ENCODE results near the gene ZCWPW2. TPM values are rescaled to one million over a fixed set of nuclear protein-coding genes. Genes with fewer than 3 reads are reported as not detected.

ZCWPW2 gene
- total and polyA plus RNA-seq, 9 of the 15 experiments (the other 6 are each of a cell fraction or from before 2014, with no cell fraction given): 0.10 to 0.77 (median 0.44) TPM

DNA sequence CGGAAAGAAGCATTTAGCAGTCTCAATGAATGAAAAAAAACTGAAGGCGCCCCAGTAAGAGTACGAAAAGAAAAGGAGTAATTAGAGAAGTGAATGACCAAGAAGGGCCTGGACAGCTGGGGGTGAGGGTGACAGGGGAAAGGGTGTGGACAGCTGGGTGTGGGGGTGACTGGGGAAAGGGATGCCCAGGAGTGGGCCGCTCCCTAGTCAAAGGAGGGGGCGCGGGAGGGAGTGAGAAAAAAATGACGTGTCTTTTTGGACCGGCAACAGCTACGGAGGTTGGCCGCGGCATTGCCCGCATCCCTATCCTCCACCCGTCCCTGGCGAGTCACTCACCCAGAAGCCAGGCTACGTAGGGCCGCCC, 274 bp upstream of the ZCWPW2 start (continued):
- TF ChIP-seq, protein P1, sequence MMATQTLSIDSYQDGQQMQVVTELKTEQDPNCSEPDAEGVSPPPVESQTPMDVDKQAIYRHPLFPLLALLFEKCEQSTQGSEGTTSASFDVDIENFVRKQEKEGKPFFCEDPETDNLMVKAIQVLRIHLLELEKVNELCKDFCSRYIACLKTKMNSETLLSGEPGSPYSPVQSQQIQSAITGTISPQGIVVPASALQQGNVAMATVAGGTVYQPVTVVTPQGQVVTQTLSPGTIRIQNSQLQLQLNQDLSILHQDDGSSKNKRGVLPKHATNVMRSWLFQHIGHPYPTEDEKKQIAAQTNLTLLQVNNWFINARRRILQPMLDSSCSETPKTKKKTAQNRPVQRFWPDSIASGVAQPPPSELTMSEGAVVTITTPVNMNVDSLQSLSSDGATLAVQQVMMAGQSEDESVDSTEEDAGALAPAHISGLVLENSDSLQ (IDR thresholded peaks at IDR 0.05): peak; percentile 83
- TF ChIP-seq, protein P2, sequence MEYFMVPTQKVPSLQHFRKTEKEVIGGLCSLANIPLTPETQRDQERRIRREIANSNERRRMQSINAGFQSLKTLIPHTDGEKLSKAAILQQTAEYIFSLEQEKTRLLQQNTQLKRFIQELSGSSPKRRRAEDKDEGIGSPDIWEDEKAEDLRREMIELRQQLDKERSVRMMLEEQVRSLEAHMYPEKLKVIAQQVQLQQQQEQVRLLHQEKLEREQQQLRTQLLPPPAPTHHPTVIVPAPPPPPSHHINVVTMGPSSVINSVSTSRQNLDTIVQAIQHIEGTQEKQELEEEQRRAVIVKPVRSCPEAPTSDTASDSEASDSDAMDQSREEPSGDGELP (CRISPR knock-in tag; IDR thresholded peaks at IDR 0.05; ENCODE audit: borderline replicate concordance): peak; percentile 64; the same call in 1 of the 2 replicates
- TF ChIP-seq CHD1 (IDR thresholded peaks at IDR 0.05; ENCODE audit: low read length): peak; percentile 59
- TF ChIP-seq ARID1B (IDR thresholded peaks at IDR 0.05): 0 out of 2 replicates have a peak, but pooled peaks have one; percentile 7
- 0 out of 2 replicates have a peak, but pooled peaks have one; percentile 11 for TF ChIP-seq MTA3 (IDR thresholded peaks at IDR 0.05; ENCODE audit: borderline replicate concordance)
- TF ChIP-seq, protein P3, sequence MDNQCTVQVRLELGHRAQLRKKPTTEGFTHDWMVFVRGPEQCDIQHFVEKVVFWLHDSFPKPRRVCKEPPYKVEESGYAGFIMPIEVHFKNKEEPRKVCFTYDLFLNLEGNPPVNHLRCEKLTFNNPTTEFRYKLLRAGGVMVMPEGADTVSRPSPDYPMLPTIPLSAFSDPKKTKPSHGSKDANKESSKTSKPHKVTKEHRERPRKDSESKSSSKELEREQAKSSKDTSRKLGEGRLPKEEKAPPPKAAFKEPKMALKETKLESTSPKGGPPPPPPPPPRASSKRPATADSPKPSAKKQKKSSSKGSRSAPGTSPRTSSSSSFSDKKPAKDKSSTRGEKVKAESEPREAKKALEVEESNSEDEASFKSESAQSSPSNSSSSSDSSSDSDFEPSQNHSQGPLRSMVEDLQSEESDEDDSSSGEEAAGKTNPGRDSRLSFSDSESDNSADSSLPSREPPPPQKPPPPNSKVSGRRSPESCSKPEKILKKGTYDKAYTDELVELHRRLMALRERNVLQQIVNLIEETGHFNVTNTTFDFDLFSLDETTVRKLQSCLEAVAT (IDR thresholded peaks at IDR 0.05): 0 out of 4 replicates have a peak, but pooled peaks of 1 of the 2 experiments have one; percentile 14
- TF ChIP-seq MECOM (CRISPR knock-in tag; IDR thresholded peaks at IDR 0.05): no peak
- TF ChIP-seq KAT2B (IDR thresholded peaks at IDR 0.05; ENCODE audit: low read depth, low read length): no peak
- TF ChIP-seq EGR1 (conservative IDR thresholded peaks at IDR 0.05): peak; percentile 67
- no peak for TF ChIP-seq U2AF2 (optimal IDR thresholded peaks at IDR 0.05; ENCODE audit: low read depth, low read length)
- TF ChIP-seq, protein P4, sequence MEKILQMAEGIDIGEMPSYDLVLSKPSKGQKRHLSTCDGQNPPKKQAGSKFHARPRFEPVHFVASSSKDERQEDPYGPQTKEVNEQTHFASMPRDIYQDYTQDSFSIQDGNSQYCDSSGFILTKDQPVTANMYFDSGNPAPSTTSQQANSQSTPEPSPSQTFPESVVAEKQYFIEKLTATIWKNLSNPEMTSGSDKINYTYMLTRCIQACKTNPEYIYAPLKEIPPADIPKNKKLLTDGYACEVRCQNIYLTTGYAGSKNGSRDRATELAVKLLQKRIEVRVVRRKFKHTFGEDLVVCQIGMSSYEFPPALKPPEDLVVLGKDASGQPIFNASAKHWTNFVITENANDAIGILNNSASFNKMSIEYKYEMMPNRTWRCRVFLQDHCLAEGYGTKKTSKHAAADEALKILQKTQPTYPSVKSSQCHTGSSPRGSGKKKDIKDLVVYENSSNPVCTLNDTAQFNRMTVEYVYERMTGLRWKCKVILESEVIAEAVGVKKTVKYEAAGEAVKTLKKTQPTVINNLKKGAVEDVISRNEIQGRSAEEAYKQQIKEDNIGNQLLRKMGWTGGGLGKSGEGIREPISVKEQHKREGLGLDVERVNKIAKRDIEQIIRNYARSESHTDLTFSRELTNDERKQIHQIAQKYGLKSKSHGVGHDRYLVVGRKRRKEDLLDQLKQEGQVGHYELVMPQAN (IDR thresholded peaks at IDR 0.05; ENCODE audit: borderline replicate concordance): peak; percentile 25; the same call in 1 of the 2 replicates
- TF ChIP-seq, protein P5, sequence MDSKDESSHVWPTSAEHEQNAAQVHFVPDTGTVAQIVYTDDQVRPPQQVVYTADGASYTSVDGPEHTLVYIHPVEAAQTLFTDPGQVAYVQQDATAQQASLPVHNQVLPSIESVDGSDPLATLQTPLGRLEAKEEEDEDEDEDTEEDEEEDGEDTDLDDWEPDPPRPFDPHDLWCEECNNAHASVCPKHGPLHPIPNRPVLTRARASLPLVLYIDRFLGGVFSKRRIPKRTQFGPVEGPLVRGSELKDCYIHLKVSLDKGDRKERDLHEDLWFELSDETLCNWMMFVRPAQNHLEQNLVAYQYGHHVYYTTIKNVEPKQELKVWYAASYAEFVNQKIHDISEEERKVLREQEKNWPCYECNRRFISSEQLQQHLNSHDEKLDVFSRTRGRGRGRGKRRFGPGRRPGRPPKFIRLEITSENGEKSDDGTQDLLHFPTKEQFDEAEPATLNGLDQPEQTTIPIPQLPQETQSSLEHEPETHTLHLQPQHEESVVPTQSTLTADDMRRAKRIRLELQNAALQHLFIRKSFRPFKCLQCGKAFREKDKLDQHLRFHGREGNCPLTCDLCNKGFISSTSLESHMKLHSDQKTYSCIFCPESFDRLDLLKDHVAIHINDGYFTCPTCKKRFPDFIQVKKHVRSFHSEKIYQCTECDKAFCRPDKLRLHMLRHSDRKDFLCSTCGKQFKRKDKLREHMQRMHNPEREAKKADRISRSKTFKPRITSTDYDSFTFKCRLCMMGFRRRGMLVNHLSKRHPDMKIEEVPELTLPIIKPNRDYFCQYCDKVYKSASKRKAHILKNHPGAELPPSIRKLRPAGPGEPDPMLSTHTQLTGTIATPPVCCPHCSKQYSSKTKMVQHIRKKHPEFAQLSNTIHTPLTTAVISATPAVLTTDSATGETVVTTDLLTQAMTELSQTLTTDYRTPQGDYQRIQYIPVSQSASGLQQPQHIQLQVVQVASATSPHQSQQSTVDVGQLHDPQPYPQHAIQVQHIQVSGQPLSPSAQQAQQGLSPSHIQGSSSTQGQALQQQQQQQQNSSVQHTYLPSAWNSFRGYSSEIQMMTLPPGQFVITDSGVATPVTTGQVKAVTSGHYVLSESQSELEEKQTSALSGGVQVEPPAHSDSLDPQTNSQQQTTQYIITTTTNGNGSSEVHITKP (IDR thresholded peaks at IDR 0.05; ENCODE audit: partially characterized antibody): peak; percentile 8
- TF ChIP-seq, protein P6, sequence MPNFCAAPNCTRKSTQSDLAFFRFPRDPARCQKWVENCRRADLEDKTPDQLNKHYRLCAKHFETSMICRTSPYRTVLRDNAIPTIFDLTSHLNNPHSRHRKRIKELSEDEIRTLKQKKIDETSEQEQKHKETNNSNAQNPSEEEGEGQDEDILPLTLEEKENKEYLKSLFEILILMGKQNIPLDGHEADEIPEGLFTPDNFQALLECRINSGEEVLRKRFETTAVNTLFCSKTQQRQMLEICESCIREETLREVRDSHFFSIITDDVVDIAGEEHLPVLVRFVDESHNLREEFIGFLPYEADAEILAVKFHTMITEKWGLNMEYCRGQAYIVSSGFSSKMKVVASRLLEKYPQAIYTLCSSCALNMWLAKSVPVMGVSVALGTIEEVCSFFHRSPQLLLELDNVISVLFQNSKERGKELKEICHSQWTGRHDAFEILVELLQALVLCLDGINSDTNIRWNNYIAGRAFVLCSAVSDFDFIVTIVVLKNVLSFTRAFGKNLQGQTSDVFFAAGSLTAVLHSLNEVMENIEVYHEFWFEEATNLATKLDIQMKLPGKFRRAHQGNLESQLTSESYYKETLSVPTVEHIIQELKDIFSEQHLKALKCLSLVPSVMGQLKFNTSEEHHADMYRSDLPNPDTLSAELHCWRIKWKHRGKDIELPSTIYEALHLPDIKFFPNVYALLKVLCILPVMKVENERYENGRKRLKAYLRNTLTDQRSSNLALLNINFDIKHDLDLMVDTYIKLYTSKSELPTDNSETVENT (CRISPR knock-in tag; IDR thresholded peaks at IDR 0.05): 0 out of 2 replicates have a peak, but pooled peaks have one; percentile 17
- TF ChIP-seq, protein P7, sequence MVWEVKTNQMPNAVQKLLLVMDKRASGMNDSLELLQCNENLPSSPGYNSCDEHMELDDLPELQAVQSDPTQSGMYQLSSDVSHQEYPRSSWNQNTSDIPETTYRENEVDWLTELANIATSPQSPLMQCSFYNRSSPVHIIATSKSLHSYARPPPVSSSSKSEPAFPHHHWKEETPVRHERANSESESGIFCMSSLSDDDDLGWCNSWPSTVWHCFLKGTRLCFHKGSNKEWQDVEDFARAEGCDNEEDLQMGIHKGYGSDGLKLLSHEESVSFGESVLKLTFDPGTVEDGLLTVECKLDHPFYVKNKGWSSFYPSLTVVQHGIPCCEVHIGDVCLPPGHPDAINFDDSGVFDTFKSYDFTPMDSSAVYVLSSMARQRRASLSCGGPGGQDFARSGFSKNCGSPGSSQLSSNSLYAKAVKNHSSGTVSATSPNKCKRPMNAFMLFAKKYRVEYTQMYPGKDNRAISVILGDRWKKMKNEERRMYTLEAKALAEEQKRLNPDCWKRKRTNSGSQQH (CRISPR knock-in tag; IDR thresholded peaks at IDR 0.05): 0 out of 2 replicates have a peak, but pooled peaks have one; percentile 63
